Measurements from ENCODE around the gene PSPH.

PSPH gene

GRCh38 chr7:55996856-55997500 is 54.3 kb downstream of the PSPH start:
- no peak for DNase-seq (ENCODE audit: low spot score)

GRCh38 chr7:55992346-55992745 is 58.9 kb downstream of the PSPH start:
- DNase-seq (ENCODE audit: low spot score), result no peak

- no peak for DNase-seq (ENCODE audit: low spot score)
Observed at GRCh38 chr7:55983537-55983936, 67.7 kb downstream of the PSPH start.

GRCh38 chr7:55980266-55980665 is 71.0 kb downstream of the PSPH start:
- no peak for DNase-seq (ENCODE audit: low spot score)

- no peak for DNase-seq (ENCODE audit: low spot score)
Observed at GRCh38 chr7:55977831-55978230, 73.4 kb downstream of the PSPH start.

GRCh38 chr7:55975988-55976633 is 75.1 kb downstream of the PSPH start:
- DNase-seq (ENCODE audit: low spot score), result no peak

- no peak for DNase-seq (ENCODE audit: low spot score)
Observed at GRCh38 chr7:55973747-55974250, 77.4 kb downstream of the PSPH start.

- no peak for DNase-seq (ENCODE audit: low spot score)
Observed at GRCh38 chr7:55970978-55971377, 80.3 kb downstream of the PSPH start.

- DNase-seq (ENCODE audit: low spot score), result no peak
Observed at GRCh38 chr7:55970561-55970960, 80.7 kb downstream of the PSPH start.

GRCh38 chr7:55969391-55969790 is 81.9 kb downstream of the PSPH start:
- no peak for DNase-seq (ENCODE audit: low spot score)

- no peak for DNase-seq (ENCODE audit: low spot score)
Observed at GRCh38 chr7:55966851-55967250, 84.4 kb downstream of the PSPH start.

GRCh38 chr7:55965805-55966421 is 85.3 kb downstream of the PSPH start:
- no peak for DNase-seq (ENCODE audit: low spot score)

- peak; percentile 12 for DNase-seq (ENCODE audit: low spot score)
Observed at GRCh38 chr7:55965100-55965470, 86.2 kb downstream of the PSPH start.

- DNase-seq (ENCODE audit: low spot score), result peak; percentile 80
Observed at GRCh38 chr7:55964261-55965099, 86.8 kb downstream of the PSPH start, which contains the start of gene NIPSNAP2. TSS of gene NIPSNAP2 (plus strand) at chr7:55964585. CDS start at chr7:55964610, 25 bp downstream.

- no peak for DNase-seq (ENCODE audit: low spot score)
Observed at GRCh38 chr7:55963584-55964168, 87.6 kb downstream of the PSPH start.

- no peak for DNase-seq (ENCODE audit: low spot score)
Observed at GRCh38 chr7:55962014-55962413, 89.2 kb downstream of the PSPH start.
